HepG2 (cell line): ENCODE measurements around the gene CGREF1. TPM values are rescaled to one million over a fixed set of nuclear protein-coding genes. Genes with fewer than 3 reads are reported as not detected.

Experiments
- GTF2F1 ChIP-seq: fragments of 150-350 bp; IDR thresholded peaks from 2 replicates; pipeline ENCODE4 v1.6.1; 2014; ENCODE audit warnings: low read length
- HBP1 ChIP-seq: IDR thresholded peaks from 2 replicates; pipeline ENCODE4 v1.6.1; 2016; ENCODE audit warnings: low read depth, control low read depth
- HNRNPK ChIP-seq: fragments of 200-400 bp; formaldehyde crosslinking; IDR thresholded peaks from 2 replicates; pipeline ENCODE4 v1.6.1; 2018; ENCODE audit warnings: low read length, low read depth, moderate library complexity, mild to moderate bottlenecking; ENCODE audit not compliant: poor library complexity, severe bottlenecking
- KDM1A ChIP-seq: IDR thresholded peaks from 2 replicates; pipeline ENCODE4 v1.6.1; 2016; ENCODE audit warnings: missing compliant biosample characterization
- MATR3 ChIP-seq: sonication (generic); formaldehyde crosslinking; IDR thresholded peaks from 2 replicates; pipeline ENCODE4 v1.4.0; 2020; ENCODE audit warnings: missing genetic modification reagents
- MXI1 ChIP-seq: IDR thresholded peaks from 3 replicates; pipeline ENCODE4 v1.6.1; 2012; ENCODE audit warnings: low read depth, low read length, inconsistent platforms, borderline replicate concordance
- NPAS2 ChIP-seq: sonication (generic); formaldehyde crosslinking; IDR thresholded peaks from 2 replicates; pipeline ENCODE4 v1.8.0; 2022; ENCODE audit warnings: mild to moderate bottlenecking, missing genetic modification reagents, borderline replicate concordance
- NR2F1 ChIP-seq, 2 experiments: fragments of 450-650 bp in 1 of 2; formaldehyde crosslinking in 1 of 2; IDR thresholded peaks; 2 replicates each; pipeline versions ENCODE4 v1.5.0 to v1.6.1; 2016 to 2020; ENCODE audit warnings: mild to moderate bottlenecking in 1 of 2, missing compliant biosample characterization in 1 of 2, missing genetic modification reagents in 1 of 2, moderate library complexity in 1 of 2
- NR2F6 ChIP-seq, 2 experiments: IDR thresholded peaks; 2 replicates each; pipeline ENCODE4 v1.6.1; 2016; ENCODE audit warnings: antibody characterized with exemption in 1 of 2, mild to moderate bottlenecking in 1 of 2
- PATZ1 ChIP-seq: sonication (generic); formaldehyde crosslinking; IDR thresholded peaks from 2 replicates; pipeline ENCODE4 v1.4.0; 2020; ENCODE audit warnings: missing genetic modification reagents
- SAP130 ChIP-seq: IDR thresholded peaks from 2 replicates; pipeline ENCODE4 v1.6.1; 2016; ENCODE audit warnings: low read depth
- SRF ChIP-seq: IDR thresholded peaks from 2 replicates; pipeline ENCODE4 v1.6.1; 2011; ENCODE audit warnings: mild to moderate bottlenecking, low read depth, low read length, moderate library complexity
- UBTF ChIP-seq: sonication (generic); formaldehyde crosslinking; IDR thresholded peaks from 2 replicates; pipeline ENCODE4 v1.4.0; 2020; ENCODE audit warnings: mild to moderate bottlenecking, missing genetic modification reagents
- ZBED4 ChIP-seq: sonication (generic); formaldehyde crosslinking; IDR thresholded peaks from 2 replicates; pipeline ENCODE4 v1.4.0; 2020; ENCODE audit warnings: missing genetic modification reagents, borderline replicate concordance
- ZNF282 ChIP-seq: fragments of 450-650 bp; IDR thresholded peaks from 2 replicates; pipeline ENCODE4 v1.6.1; 2018; ENCODE audit not compliant: partially characterized antibody
- ZNF556 ChIP-seq: sonication (generic); formaldehyde crosslinking; IDR thresholded peaks from 2 replicates; pipeline ENCODE4 v1.4.0; 2020; ENCODE audit warnings: mild to moderate bottlenecking, missing genetic modification reagents, borderline replicate concordance
- ZNF782 ChIP-seq: sonication (generic); formaldehyde crosslinking; IDR thresholded peaks from 2 replicates; pipeline ENCODE4 v1.4.0; 2020; ENCODE audit warnings: missing genetic modification reagents, mild to moderate bottlenecking, borderline replicate concordance
- ZSCAN5A ChIP-seq: sonication (generic); formaldehyde crosslinking; IDR thresholded peaks from 2 replicates; pipeline ENCODE4 v1.8.0; 2022; ENCODE audit warnings: mild to moderate bottlenecking, missing genetic modification reagents, borderline replicate concordance
- polyA plus RNA-seq, 8 experiments: library from polyadenylated mRNA; depleted of rRNA in 3 of 8; stranded (reverse) in 7 of 8; unstranded in 1 of 8; fragments of >200 nt; fragmentation: Illumina TruSeq in 4 of 8; extraction: Trizol in 4 of 8; gene quantifications; 2 replicates each; pipeline versions ENCODE4 v1.2.1 to v1.2.3, GENCODE V29; 2011 to 2016; ENCODE audit warnings: low read depth in 4 of 8, missing spikeins in 1 of 8, mixed read lengths in 1 of 8; ENCODE audit not compliant: insufficient read depth in 1 of 8
- total RNA-seq, 5 experiments: library from RNA; depleted of rRNA; stranded (reverse); fragments of >200 nt; fragmentation: Illumina TruSeq; extraction: Trizol; gene quantifications; 2 replicates each; pipeline ENCODE4 v1.2.3, GENCODE V29; 2016; ENCODE audit warnings: low read depth in 1 of 5

The CGREF1 gene
- total and polyA plus RNA-seq, 2 of the 13 experiments (the other 11 are each of a cell fraction or from before 2014, with no cell fraction given) = 13.9 to 23.4 TPM

GRCh38 chr2:27086090-27086723 is 32.7 kb downstream of the CGREF1 start (continued):
- TF ChIP-seq KDM1A (CRISPR knock-in tag) (no peak; the same call in 1 of the 2 replicates), PATZ1 (CRISPR knock-in tag) (peak; percentile 69), SRF (no peak; the same call in 1 of the 2 replicates), NR2F6 (IDR thresholded peaks at IDR 0.05) (no peak), NR2F6 (CRISPR knock-in tag; IDR thresholded peaks at IDR 0.05) (peak; percentile 75; the same call in 1 of the 2 replicates), UBTF (CRISPR knock-in tag) (peak; percentile 84; the same call in 1 of the 2 replicates), ZSCAN5A (CRISPR knock-in tag) (no peak), MATR3 (CRISPR knock-in tag) (no peak), ZBED4 (CRISPR knock-in tag) (peak; percentile 90), HBP1 (peak; percentile 92), ZNF556 (CRISPR knock-in tag) (peak; percentile 69; the same call in 1 of the 2 replicates), NPAS2 (CRISPR knock-in tag) (no peak), SAP130 (peak; percentile 78; the same call in 1 of the 2 replicates), ZNF282 (no peak), ZNF782 (CRISPR knock-in tag) (no peak), HNRNPK (peak; percentile 42), GTF2F1 (no peak), MXI1 (peak; percentile 98; the same call in 1 of the 3 replicates), NR2F1 (CRISPR knock-in tag; IDR thresholded peaks at IDR 0.05) (no peak)
